HTR-8/SVneo (cell line): ENCODE results near the gene AIRE.
"Not testable (repeated sequence)": the region's sequence is repeated elsewhere in the genome, so short reads cannot be mapped to it uniquely, and the experiment has no call there.

Source experiments
- DNase-seq: peaks from one replicate; pipeline ENCODE4 v3.0.0; 2011; ENCODE audit warnings: low spot score, mixed read lengths; ENCODE audit not compliant: insufficient read length
- FAIRE-seq: peaks from 2 replicates; lab custom pipeline; 2011; peaks lifted over from hg19 to GRCh38; lab: Jason Lieb, UNC

The AIRE gene

GRCh38 chr21:44263768-44264167 is 21.9 kb upstream of the AIRE start:
- DNase-seq (no peak), FAIRE-seq (no peak)

- no peak for DNase-seq
- FAIRE-seq: no peak
Measured at GRCh38 chr21:44265734-44266270, 19.9 kb upstream of the AIRE start.

DNA sequence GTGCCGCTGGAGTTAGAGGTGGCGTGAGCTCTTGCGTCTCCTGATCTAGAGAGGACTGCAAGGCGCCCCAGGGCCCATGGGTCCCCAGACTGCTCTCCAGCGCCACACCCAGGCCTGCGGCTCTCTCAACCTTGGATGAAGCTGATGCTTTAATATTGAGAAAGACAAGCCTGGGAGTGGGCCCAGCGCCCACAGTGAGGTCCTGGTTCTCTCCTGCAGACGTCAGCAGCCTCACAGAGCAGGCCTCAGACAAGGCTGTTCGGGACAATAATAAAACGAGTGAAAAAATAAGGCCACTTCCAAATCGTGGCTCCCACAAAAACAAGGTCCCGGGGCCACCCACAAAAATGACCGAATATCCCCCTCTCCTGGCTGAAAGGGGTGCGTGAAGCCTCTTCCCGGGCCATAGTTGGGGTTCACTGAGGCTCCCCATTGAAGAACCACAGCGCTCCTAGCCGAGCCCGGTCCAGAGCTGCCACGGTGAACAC is 18.0 kb upstream of the AIRE start:
- DNase-seq: no peak
- no peak for FAIRE-seq

GRCh38 chr21:44269090-44269489 is 16.6 kb upstream of the AIRE start:
- FAIRE-seq (no peak), DNase-seq (no peak)

DNA sequence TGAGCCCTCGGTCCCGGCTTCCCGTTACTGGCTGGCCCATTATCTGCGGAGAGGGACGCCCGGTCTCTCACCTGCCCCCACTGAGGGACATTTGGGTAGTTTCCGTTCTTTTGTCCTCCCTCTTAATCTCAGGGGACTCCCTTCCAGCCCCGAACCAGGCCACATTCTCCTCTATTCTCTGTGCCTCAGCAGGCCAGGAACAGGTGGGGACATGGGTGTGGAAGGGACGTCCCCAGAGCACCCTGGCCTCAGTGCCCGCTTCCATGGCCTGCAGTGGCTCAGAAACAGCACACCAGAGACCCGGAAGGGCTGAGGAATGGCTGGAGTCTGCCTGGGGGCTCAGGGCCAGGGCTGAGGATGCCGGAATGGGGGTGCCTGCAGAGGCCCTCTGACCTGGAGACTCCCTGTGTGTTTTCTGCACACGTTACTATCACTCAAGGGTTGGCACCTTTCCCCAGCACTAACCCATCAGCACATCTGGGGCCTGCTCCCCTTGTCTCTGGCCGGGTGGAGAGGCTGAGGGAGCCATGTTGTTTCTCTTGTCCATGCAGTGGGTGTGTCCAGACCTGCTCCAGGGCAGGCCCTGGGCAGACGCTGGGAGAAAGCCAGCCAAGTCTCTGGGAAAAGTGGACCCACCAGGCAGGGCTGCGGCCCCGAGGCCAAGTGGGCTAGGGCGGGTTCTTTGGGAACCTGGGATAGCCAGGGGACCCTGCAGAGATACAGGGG is 14.0 kb upstream of the AIRE start:
- FAIRE-seq (no peak), DNase-seq (no peak)

GRCh38 chr21:44272284-44272858 is 13.3 kb upstream of the AIRE start:
- FAIRE-seq (no peak), DNase-seq (no peak)

DNA sequence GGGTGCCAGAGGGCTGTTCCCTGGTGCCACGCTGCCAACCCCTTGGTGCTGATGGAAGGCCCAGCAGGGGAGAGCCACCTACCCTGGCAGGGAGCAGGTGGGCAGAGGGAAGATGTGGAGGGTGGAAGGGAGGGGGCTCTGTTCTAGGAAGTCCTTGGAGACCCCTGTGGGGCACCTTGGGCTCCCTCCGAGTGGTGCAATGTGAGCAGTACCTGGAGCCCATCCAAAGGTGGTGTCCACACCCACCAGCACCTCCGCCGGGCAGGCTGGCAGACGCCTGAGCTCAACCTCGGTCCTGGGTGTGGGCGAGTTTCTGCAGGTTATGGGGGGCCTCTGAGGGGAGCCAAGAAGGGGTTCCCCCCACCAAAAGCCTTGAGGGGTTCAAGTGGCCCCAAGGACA is 12.6 kb upstream of the AIRE start:
- no peak for FAIRE-seq

GRCh38 chr21:44275041-44275440 is 10.6 kb upstream of the AIRE start:
- DNase-seq (no peak), FAIRE-seq (no peak)

More for the DNA sequence above, 12.6 kb upstream of the AIRE start:
- no peak for DNase-seq

DNA sequence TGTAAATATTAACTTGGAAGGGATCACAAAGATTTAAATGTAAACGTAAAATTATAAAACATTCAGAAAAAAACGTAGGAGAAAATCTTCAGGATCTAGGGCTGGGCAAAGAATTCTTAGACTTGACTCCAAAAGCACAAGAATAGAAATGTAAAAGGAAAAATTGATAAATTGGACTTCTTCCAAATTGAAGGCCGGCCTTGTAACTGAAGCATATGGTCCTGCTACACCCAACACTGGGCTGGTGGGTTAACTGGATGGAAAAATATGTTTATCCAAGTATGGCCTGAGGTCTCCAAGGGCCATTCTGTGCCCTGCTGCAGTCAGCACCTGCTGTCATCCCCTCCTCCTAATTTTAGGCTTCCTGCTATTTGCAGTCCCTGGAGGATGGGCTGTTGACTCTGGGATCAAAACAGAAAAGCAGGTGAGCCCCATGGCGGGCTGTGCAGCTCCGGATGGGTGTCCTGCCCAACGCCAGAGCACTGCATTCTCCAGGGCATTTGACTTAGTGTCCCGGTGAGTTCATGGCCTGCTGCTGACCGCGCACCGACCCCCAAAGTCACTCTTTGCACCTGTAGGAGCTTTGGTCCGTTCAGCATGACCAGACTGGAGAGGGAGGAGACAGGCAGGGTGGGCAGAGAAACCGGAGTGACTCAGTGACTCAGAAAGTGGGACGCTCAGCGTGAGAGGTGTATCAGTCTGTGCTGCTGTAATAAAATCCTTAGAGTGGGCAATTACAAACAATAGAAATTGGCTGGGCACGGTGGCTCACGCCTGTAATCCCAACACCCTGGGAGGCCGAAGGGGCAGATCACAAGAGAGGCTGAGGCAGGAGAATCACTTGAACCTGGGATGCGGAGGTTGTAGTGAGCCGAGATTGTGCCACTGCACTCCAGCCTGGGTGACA is 6.1 kb upstream of the AIRE start:
- FAIRE-seq (no peak), DNase-seq (no peak)

GRCh38 chr21:44281801-44282200 is 3.9 kb upstream of the AIRE start:
- no peak for FAIRE-seq
- no peak for DNase-seq

GRCh38 chr21:44282370-44282769 is 3.3 kb upstream of the AIRE start:
- FAIRE-seq (no peak), DNase-seq (no peak)

- not testable (repeated sequence) for DNase-seq, FAIRE-seq
Measured at GRCh38 chr21:44283211-44283785, 2.4 kb upstream of the AIRE start.

DNA sequence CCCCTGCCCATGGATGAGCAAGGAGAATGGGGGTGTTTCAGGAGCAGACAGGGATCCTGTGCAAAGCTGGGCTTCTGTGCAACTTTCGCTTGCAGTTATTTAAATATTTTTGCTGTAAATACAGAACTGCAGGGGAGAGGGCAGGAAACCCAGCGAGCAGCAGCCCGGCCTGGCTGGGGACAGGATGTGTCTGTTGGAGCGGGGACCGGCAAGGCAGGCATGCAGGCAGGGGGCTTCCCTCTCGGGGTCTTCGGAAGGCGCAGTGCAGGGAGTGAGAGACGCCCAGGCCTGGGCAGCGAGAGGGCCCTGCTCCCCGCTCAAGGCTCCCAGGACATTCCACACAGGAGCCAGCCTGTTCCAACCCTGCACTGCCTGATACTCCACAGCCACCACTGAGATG is 1.7 kb upstream of the AIRE start:
- DNase-seq (no peak), FAIRE-seq (no peak)

DNA sequence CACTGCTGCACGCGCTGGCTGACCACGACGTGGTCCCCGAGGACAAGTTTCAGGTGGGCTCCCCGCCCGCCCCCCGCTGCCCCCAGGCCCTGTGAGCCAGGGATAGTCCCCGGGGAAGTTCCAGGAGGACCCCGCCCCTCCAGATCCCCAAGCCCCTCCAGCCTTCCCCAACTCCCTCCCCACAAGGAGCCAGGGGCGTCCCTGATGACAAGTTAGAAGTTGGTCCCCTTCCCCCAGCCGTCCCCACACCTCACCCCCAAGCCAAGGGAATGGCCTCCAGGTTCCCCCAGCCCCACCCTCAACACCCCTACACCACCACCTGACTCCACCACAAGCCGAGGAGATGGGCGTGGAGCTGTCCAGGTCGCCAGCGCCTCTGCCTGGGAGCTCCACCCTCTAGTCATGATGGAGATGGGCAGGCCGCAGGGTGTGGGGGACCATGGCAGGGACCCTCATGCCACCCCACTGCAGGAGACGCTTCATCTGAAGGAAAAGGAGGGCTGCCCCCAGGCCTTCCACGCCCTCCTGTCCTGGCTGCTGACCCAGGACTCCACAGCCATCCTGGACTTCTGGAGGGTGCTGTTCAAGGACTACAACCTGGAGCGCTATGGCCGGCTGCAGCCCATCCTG is 525 bp downstream of the AIRE start:
- FAIRE-seq: no peak
- no peak for DNase-seq

GRCh38 chr21:44286716-44287632 is 1.3 kb downstream of the AIRE start:
- FAIRE-seq (no peak), DNase-seq (no peak)

GRCh38 chr21:44288251-44289110 is 2.8 kb downstream of the AIRE start:
- FAIRE-seq: no peak
- no peak for DNase-seq

DNA sequence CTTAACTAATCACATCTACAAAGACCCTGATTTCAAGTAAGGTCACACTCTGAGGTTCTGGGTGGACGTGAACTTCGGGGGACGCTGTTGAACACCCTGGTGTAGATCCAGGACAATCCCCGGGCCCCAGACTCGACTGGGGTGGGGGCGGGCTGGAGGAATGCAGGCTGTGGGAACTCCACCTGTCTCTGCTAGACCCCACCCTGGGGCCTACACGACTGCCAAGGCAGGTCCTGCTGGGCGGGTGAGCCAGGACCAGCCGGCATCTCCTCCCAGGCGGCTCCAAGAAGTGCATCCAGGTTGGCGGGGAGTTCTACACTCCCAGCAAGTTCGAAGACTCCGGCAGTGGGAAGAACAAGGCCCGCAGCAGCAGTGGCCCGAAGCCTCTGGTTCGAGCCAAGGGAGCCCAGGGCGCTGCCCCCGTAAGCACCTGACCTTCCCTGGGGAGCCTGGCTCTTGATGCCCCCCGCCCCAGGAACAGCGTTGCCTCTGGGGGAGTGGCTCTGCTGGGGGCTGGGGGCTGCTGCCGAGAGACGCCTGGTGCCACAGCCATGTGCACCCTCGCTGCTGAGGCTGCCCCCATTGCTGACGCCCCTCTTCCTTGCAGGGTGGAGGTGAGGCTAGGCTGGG is 3.8 kb downstream of the AIRE start:
- no peak for FAIRE-seq
- no peak for DNase-seq
